ENCODE data around the gene GLTP.
"Not testable (repeated sequence)": the region's sequence is repeated elsewhere in the genome, so short reads cannot be mapped to it uniquely, and the experiment has no call there.

GLTP gene, protein sequence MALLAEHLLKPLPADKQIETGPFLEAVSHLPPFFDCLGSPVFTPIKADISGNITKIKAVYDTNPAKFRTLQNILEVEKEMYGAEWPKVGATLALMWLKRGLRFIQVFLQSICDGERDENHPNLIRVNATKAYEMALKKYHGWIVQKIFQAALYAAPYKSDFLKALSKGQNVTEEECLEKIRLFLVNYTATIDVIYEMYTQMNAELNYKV

GRCh38 chr12:109880043-109880931 lies at the start of gene GLTP:
TSS of gene GLTP (minus strand) at chr12:109880541. CDS start at chr12:109880374, 167 bp downstream.
- peak; percentile 95 for DNase-seq

- DNase-seq = not testable (repeated sequence)
Observed at GRCh38 chr12:109929326-109929725, 49.0 kb upstream of the GLTP start.

DNA sequence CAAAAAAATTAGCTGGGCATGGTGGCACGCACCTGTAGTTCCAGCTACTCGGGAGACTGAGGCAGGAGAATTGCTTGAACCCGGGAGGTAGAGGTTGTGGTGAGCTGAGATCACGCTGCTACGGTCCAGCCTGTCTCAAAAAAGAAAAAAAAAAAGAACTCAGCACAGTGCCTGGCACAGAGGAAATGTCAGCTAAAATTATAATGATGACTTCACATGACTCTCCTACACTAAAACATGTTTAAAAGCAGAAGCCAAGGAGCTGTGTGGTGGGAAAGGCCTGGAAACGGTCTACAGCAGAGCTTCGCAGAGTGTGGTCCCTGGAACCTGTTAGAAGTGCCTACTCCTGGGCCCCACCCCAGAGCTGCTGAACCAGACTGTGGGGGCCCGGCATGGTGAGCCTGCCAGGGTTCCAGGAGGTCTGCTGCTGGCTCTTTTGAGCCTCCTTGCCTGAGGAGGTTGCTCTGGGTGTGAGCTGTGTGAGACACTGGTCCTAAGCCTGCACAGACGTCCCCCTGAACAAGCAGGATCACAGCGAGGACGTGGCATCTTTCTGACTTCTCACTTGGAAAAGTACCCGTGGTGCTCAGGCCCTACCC lies 47.8 kb upstream of the GLTP start:
- no peak for DNase-seq

DNA sequence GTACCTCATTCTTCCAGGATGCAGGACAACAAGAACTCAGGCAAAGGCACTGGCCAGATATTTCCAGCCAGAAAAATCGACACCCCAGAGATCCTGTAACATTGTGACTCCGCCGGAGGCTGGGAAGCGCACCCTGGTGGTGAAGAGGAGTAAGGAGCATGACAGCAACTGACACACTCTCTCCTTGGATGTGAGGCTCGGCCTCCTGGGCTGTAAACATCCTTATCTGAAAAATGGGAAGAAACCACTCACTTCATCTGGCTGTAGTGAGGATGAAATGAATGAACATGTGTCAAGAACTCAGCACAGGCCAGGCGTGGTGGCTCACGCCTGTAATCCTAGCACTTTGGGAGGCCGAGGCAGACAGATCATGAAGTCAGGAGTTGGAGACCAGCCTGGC lies 47.3 kb upstream of the GLTP start:
- peak; percentile 71 for DNase-seq

DNA sequence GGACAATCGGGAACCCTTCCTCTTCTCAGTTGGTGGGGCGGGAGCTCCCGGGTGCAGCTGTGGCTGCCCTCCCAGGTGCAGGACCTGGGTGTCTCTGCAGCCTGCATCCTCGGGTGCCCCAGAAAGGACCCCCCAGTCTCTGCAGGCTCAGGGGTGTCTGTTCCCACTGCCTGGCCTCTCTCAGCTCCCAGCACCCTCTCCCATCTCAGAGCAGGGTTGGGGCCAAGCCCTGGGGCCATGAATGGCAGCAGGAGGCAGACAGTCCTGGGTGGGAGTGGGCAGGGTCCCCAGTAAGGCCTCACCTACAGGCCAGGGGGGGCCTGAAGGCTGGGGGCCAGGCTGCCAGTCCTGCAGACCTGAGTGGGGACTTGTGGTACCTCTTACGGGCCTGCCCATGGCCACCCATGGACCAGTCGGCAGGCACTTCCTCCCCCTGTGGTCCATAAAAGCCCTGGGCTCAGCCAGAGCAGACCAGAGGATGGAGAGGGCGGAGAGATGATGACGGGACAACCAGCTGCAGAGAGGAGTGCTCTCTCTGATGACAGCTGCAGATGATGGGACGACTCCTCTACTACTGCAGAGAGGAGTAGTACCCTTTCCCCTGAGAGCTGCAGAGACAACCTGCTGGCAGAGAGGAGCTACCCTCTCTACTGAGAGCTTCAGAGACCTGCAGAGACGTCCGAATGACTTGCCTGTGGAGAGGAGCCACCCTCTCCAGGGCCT lies 46.3 kb upstream of the GLTP start:
- no peak for DNase-seq

GRCh38 chr12:109926016-109926415 lies 45.7 kb upstream of the GLTP start:
- no peak for DNase-seq

DNA sequence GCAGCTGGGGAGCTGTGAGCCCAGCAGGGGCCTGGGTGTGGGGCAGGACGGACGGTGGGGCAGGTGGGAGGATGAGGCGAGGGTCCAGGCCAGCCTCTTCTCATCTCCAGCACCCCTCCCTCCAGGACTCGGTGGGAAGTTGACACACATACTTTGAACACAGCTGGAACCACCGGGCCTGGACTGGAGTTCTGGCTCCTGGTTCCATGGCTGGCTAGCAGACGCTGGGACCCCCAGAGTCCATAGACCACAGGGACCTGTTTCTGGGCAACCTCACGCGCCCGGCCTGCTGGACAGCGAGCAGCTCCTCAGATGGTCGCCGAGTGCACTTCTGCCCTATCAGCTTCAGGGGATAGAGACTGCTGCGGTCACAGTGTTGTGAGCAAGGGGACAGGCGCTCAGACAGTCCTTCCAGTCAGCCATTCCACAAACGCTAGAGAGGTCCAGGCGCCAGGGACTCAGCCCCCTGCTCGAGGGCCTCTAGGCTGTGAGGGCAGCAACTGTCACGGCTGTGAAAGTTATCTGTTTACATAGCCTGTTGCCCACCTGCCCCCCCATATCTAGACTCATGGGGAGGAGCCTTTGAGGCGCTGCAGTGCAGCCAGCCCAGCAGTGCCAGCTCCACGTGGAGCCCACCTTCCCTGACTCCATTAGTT lies 45.0 kb upstream of the GLTP start:
- peak; percentile 10 for DNase-seq

DNA sequence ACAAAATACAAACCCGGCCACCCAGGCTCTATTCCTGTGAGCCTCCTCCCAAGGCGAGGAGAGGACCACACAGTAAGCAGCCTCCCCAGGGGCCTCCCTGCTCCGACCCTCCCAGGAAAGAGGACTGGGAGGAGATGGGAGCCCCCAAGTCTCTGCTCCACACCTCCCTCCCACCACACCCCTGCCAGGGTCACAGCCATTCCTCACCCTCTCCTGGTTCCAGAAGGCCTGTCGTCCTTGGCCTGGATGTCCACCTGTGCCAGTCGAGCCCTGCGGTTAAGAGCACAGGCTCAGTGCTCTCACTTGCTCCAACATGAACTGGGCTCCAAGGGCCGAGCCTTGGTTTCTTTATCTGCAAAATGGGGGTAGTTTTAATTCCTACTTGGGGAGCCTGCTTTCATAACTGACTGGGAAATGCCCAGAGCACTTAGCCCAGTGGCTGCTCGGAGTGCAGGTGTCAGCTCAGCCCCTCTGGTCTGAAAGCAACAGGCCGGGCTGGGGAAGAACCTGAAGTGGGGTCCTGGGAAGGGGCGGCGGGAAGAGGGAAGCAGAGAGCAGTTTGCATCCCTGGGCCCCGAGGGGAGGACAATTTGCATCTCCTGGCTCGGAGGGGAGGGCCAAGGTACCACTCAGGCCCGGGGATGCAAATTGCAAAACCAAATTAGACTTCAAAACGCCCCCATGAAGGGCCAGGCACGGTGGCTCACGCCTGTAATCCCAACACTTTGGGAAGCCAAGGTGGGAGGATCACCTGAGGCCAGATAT lies 43.3 kb upstream of the GLTP start:
- DNase-seq = no peak

DNA sequence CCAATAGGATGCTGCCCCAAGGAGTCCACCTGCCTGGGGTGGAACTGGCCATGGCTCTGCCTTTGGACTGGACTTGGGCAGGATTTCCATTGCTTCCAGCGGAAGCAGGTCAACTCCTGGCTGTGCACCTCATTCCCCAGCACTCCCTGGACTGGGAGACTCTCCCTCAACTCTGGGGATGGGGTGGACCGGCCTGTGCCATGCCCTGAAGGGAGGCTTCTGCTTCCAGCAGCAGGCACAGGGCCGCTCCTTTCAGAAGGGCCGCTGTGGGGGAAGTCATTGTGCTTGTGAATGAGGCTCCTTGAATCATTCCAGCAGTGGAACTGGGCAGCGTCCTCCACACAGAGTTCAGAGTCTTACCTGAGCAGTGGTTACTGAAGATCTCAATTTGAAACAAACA lies 42.7 kb upstream of the GLTP start:
- DNase-seq = no peak

GRCh38 chr12:109921982-109922381 lies 41.6 kb upstream of the GLTP start:
- DNase-seq = no peak

- DNase-seq = no peak
Observed at GRCh38 chr12:109920261-109920780, 40.0 kb upstream of the GLTP start.

DNA sequence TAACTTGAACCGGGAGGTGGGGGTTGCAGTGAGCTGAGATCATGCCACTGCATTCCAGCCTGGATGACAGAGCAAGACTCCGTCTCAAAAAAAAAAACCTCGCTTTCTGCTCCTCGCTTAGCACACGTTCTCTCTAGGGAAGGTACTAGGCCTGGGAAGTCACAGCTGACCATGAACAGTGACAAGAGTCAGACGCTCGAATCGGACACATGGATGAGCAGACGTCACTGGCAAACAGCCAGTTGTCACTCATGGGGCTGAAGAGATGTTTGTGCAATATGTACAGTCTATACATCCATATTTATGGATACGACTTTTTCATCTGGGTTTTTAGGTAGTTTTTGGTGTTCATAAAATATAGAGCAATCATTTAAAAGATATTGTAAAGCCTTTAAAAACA lies 39.1 kb upstream of the GLTP start:
- DNase-seq = no peak

GRCh38 chr12:109916045-109916444 lies 35.7 kb upstream of the GLTP start:
- DNase-seq = no peak

GRCh38 chr12:109915171-109916040 lies 35.1 kb upstream of the GLTP start:
- no peak for DNase-seq

GRCh38 chr12:109914461-109914860 lies 34.1 kb upstream of the GLTP start:
- DNase-seq = no peak

- no peak for DNase-seq
Observed at GRCh38 chr12:109912855-109913321, 32.5 kb upstream of the GLTP start.

DNA sequence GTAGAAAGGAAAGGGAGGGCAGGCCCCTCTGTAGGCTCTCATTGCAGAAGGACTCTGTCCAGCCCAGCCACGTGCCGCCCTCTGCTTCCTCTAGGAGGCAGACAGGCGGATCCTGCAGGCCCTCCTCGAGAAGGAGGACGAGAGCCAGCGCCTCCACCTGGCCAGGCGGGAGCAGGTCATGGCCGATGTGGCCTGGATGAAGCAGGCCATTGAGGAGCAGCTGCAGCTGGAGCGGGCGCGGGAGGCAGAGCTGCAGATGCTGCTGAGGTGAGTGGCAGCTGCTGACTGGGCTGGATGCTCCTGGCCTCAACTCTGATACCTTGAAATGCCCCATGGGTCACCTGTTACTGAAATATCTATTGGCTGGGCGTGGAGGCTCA lies 30.6 kb upstream of the GLTP start:
- peak; percentile 73 for DNase-seq

DNA sequence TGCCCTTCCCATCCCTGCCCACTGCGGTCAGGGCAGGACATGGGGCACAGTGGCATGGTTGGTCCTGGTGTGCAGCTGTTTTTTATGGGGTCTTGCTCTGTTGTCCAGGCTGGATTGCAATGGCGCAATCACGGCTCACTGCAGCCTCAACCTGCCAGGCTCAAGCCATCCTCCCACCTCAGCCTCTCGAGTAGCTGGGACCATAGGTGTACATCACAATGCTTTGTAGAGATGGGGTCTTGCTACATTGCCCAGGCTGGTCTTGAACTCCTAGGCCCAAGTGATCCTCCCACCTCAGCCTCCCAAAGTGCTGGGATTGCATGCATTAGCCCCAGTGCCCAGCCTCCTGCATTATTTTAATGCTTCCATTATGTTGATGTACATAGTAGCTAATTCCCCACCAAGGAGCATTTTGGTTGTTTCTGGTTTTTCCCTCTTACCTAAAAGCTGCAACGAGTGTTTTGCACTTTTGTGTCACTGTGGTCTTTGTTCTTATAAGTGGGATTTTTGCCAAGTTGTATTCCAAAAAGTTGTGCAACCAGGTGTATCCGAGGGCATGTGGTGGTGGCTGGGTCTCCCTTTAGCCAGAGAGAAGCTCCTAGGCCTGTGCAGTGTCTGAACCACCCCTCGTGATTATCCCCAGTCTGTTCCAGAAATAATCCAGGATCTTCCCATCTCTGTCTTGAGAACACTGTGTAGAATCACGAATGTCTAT lies 30.1 kb upstream of the GLTP start:
- DNase-seq = no peak

DNA sequence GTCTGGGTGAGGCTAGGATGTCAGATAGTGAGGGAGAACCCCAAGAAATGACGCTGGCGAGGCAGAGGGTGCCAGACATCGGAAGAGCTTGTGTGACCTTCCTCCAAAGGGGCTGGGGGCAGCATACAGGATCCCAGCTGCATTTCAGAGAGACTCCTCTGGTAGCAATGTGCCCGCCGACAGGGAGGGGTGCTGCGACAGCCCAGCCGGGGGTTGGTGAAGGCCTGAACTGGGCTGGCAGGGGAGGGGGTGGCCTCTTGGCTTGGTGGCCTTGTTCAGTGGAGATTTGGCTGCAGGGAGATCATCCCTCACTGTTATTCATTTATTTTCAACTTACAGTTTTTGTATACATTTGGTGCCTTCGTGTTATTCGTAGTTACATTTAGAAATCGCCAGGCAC lies 25.0 kb upstream of the GLTP start:
- no peak for DNase-seq

DNA sequence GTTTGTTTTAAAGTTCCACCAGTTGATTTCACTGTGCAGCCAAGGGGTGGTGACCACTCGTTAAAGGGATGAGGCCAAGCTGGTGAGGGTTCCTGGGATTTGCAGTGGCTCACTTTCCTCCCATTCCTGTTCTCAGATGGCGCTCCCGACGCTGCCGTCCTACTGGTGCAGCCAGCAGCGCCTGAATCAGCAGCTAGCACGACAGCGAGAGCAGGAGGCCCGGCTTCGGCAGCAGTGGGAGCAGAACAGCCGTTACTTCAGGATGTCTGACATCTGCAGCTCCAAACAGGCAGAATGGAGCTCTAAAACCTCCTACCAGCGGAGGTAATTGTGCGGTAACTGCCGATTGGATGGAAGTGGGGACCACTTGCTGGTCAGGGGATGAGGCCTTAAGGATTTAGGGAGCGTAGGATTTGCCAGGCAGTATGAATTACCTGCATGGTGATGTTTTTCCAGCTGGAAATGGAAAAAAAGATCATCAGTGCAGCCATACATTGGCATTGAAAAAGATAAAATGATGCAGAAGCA lies 22.6 kb upstream of the GLTP start:
- DNase-seq = no peak

Data from hematopoietic multipotent progenitor cell treated with erythropoietin and hydrocortisone succinate and interleukin-3 and kit ligand, for 4 days (in vitro differentiated cells).